Body of pancreas (tissue), 4 donors: ENCODE measurements around the gene APIP. TPM values are rescaled to one million over a fixed set of nuclear protein-coding genes. Genes with fewer than 3 reads are reported as not detected.

Experiments
- ATAC-seq: fragments of 150-250 bp; one replicate; pipeline ENCODE4 v1.9.1; 2016
- DNase-seq, 4 donors: peaks; one replicate each; pipeline ENCODE4 v3.0.0-alpha.2; 2019
- H3K27ac ChIP-seq, 4 donors: fragments of 200-600 bp; sonication (generic); 1 replicate in 3 of 4; 2 replicates in 1 of 4; pipeline versions ENCODE4 v1.5.1 to v1.6.1; 2016 to 2019; ENCODE audit warnings: mild to moderate bottlenecking in 1 of 4, mixed read lengths in 1 of 4, moderate library complexity in 1 of 4
- H3K27me3 ChIP-seq, 2 donors: fragments of 200-600 bp; sonication (generic); one replicate each; pipeline ENCODE4 v1.6.0; 2016; ENCODE audit warnings: mild to moderate bottlenecking in 1 of 2
- H3K36me3 ChIP-seq, 2 donors: fragments of 200-600 bp; sonication (generic); replicated peaks in 1 of 2; 2 replicates each; pipeline ENCODE4 v1.5.1; 2016; ENCODE audit warnings: low read depth in 2 of 2; ENCODE audit not compliant: insufficient read depth in 1 of 2
- H3K4me1 ChIP-seq: fragments of 200-600 bp; sonication (generic); one replicate; pipeline ENCODE4 v1.6.0; 2016
- H3K4me3 ChIP-seq, 2 donors: fragments of 200-600 bp; sonication (generic); 1 replicate in 1 of 2; 2 replicates in 1 of 2; pipeline ENCODE4 v1.5.1; 2016 to 2019
- H3K9me3 ChIP-seq, 3 donors: fragments of 200-600 bp; sonication (generic); 1 replicate in 2 of 3; 2 replicates in 1 of 3; pipeline ENCODE4 v1.5.1; 2016
- CTCF ChIP-seq, 7 experiments: fragments of 450-650 bp in 4 of 7; fragments of 200-600 bp in 3 of 7; sonication (generic) in 3 of 7; IDR thresholded peaks; one replicate each; pipeline ENCODE4 v1.5.1; 2016 to 2019; ENCODE audit warnings: antibody characterized with exemption in 7 of 7
- POLR2A ChIP-seq, 3 donors: fragments of 450-650 bp; IDR thresholded peaks; one replicate each; pipeline ENCODE4 v1.6.1; 2016; ENCODE audit warnings: antibody characterized with exemption in 3 of 3, mild to moderate bottlenecking in 2 of 3
- WGBS, 2 donors: methylation state at CpG; one replicate each; pipeline ENCODE4 v1.1.5; 2017; 5-methylcytosine and 5-hydroxymethylcytosine counted together
- intact Hi-C: fragments of 100-400 bp; cut with DNase I; formaldehyde crosslinking; loops from one replicate; pipeline ENCODE4 v1.15.1; 2023
- total RNA-seq, 2 donors: library from RNA; depleted of rRNA; stranded (reverse); fragments of >200 nt; gene quantifications; one replicate each; pipeline ENCODE4 v1.1.0, GENCODE V29; 2016

APIP gene
- total RNA-seq, 2 donors from 2014 or later = 8.9 to 36.8 TPM

GRCh38 chr11:34948696-34949095, 32.5 kb upstream of the APIP start:
- TF ChIP-seq POLR2A (IDR thresholded peaks at IDR 0.05) (no peak), CTCF (IDR thresholded peaks at IDR 0.05) (no peak)
- Histone ChIP-seq H3K4me1 (peaks cover 15% of the 10 kb centered on the region), H3K27me3 (no peaks in the 10 kb centered on the region), H3K4me3 (no peak overlapping the region), H3K36me3 (no peaks in the 10 kb centered on the region), H3K9me3 (no peaks in the 10 kb centered on the region), H3K27ac (peak overlapping the region in 1 of 4 donors; percentile 16)
- DNase-seq (peak in 1 of 4 donors; percentile 10), ATAC-seq (no peak)
- intact Hi-C loops = no loop called here

DNA sequence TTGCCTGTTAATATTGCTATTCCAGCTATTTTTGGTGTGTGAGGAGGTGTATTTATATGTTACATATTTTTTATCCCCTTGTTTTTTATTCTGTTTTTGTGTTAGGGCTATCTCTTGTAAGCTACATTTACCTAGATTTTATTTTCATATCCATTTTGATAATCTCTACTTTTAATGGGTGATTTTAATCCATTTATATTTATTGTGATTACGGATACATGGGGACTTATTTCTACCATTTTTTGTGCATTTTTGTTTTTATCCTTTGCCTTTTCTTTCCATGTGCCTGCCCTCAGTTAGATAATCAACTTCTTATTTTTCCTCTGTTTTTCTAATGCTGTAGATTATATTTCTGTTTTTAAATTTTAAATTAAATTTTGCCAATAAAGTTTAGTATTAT, 28.5 kb upstream of the APIP start:
- H3K9me3 ChIP-seq = no peaks in the 10 kb centered on the region
- ATAC-seq (no peak), DNase-seq (no peak)
- H3K27me3 ChIP-seq = no peaks in the 10 kb centered on the region
- peaks cover 15% of the 10 kb centered on the region for H3K4me1 ChIP-seq
- H3K4me3 ChIP-seq = no peak overlapping the region
- intact Hi-C loops = no loop called here
- TF ChIP-seq CTCF (IDR thresholded peaks at IDR 0.05) (no peak), POLR2A (IDR thresholded peaks at IDR 0.05) (no peak)
- 96 to 100% methylated on average over 1 of the region's 1 CpG for WGBS, 2 donors
- no peaks in the 10 kb centered on the region for H3K36me3 ChIP-seq
- H3K27ac ChIP-seq = no peak overlapping the region

GRCh38 chr11:34941688-34942087, 25.5 kb upstream of the APIP start:
- WGBS, 2 donors = 89 to 96% methylated on average over 11 to 13 of the region's 13 CpGs
- Histone ChIP-seq H3K27me3 (no peaks in the 10 kb centered on the region), H3K36me3 (no peaks in the 10 kb centered on the region), H3K9me3 (no peaks in the 10 kb centered on the region), H3K27ac (no peak overlapping the region), H3K4me3 (no peak overlapping the region), H3K4me1 (no peaks in the 10 kb centered on the region)
- TF ChIP-seq CTCF (IDR thresholded peaks at IDR 0.05) = no peak
- no peak for TF ChIP-seq POLR2A (IDR thresholded peaks at IDR 0.05)
- ATAC-seq (no peak), DNase-seq (no peak)
- intact Hi-C loops = no loop called here

GRCh38 chr11:34940026-34940677, 24.0 kb upstream of the APIP start:
- H3K27ac ChIP-seq = no peak overlapping the region
- no peaks in the 10 kb centered on the region for H3K36me3 ChIP-seq
- no peaks in the 10 kb centered on the region for H3K27me3 ChIP-seq
- H3K4me3 ChIP-seq = no peak overlapping the region
- ATAC-seq (no peak), DNase-seq (no peak)
- intact Hi-C loops = no loop called here
- H3K9me3 ChIP-seq = no peaks in the 10 kb centered on the region
- no peaks in the 10 kb centered on the region for H3K4me1 ChIP-seq
- 63 to 87% methylated on average over 4 of the region's 4 CpGs for WGBS, 2 donors
- no peak for TF ChIP-seq CTCF (IDR thresholded peaks at IDR 0.05)

GRCh38 chr11:34938611-34939010, 22.4 kb upstream of the APIP start:
- Histone ChIP-seq H3K4me3 (no peak overlapping the region), H3K27me3 (no peaks in the 10 kb centered on the region), H3K36me3 (no peaks in the 10 kb centered on the region), H3K9me3 (no peaks in the 10 kb centered on the region), H3K27ac (no peak overlapping the region), H3K4me1 (no peaks in the 10 kb centered on the region)
- TF ChIP-seq CTCF (IDR thresholded peaks at IDR 0.05) (no peak), POLR2A (IDR thresholded peaks at IDR 0.05) (no peak)
- ATAC-seq (no peak), DNase-seq (no peak)
- intact Hi-C loops = no loop called here
- 20 to 48% methylated on average over 1 of the region's 1 CpG for WGBS, 2 donors
